Breast epithelium (tissue), 4 donors: ENCODE results near the gene SP1. TPM values are rescaled to one million over a fixed set of nuclear protein-coding genes. Genes with fewer than 3 reads are reported as not detected.

Source experiments
- DNase-seq, 2 donors: peaks; one replicate each; pipeline ENCODE4 v3.0.0-alpha.2; 2019; ENCODE audit warnings: low spot score in 2 of 2
- H3K27ac ChIP-seq, 2 donors: fragments of 200-600 bp; sonication (generic) in 1 of 2; one replicate each; pipeline ENCODE4 v1.5.1; 2016 to 2019; ENCODE audit warnings: mild to moderate bottlenecking in 1 of 2
- H3K27me3 ChIP-seq, 2 donors: fragments of 200-600 bp; sonication (generic) in 1 of 2; one replicate each; pipeline versions ENCODE4 v1.5.1 to v1.6.0; 2017 to 2019; ENCODE audit warnings: control low read depth in 1 of 2, mild to moderate bottlenecking in 1 of 2
- H3K36me3 ChIP-seq: fragments of 200-600 bp; one replicate; pipeline ENCODE4 v1.5.1; 2019
- H3K4me1 ChIP-seq, 2 donors: fragments of 200-600 bp; sonication (generic); one replicate each; pipeline ENCODE4 v1.5.1; 2016 to 2019; ENCODE audit warnings: control low read depth in 1 of 2
- H3K4me3 ChIP-seq, 3 donors: fragments of 200-600 bp; sonication (generic); 1 replicate in 2 of 3; 2 replicates in 1 of 3; pipeline ENCODE4 v1.5.1; 2016 to 2019; ENCODE audit warnings: mild to moderate bottlenecking in 3 of 3, moderate library complexity in 2 of 3
- H3K9me3 ChIP-seq, 2 donors: fragments of 200-600 bp; sonication (generic) in 1 of 2; one replicate each; pipeline ENCODE4 v1.5.1; 2016 to 2019; ENCODE audit warnings: control low read depth in 1 of 2
- CTCF ChIP-seq, 3 donors: fragments of 450-650 bp; IDR thresholded peaks; one replicate each; pipeline ENCODE4 v1.5.1; 2016 to 2017; ENCODE audit warnings: antibody characterized with exemption in 3 of 3, mild to moderate bottlenecking in 3 of 3, moderate library complexity in 3 of 3
- POLR2A ChIP-seq: fragments of 450-650 bp; IDR thresholded peaks from one replicate; pipeline ENCODE4 v1.6.1; 2016; ENCODE audit warnings: antibody characterized with exemption, mild to moderate bottlenecking, moderate library complexity
- intact Hi-C: fragments of 100-400 bp; cut with DNase I; formaldehyde crosslinking; loops from one replicate; pipeline ENCODE4 v1.15.1; 2023; ENCODE audit warnings: low total_unique reads
- total RNA-seq, 3 donors: library from RNA; depleted of rRNA; stranded (reverse); fragments of >200 nt; gene quantifications; one replicate each; pipeline ENCODE4 v1.1.0, GENCODE V29; 2016

Gene SP1
- total RNA-seq, 3 donors from 2014 or later, result 84.6 to 111 (median 91.4) TPM

DNA sequence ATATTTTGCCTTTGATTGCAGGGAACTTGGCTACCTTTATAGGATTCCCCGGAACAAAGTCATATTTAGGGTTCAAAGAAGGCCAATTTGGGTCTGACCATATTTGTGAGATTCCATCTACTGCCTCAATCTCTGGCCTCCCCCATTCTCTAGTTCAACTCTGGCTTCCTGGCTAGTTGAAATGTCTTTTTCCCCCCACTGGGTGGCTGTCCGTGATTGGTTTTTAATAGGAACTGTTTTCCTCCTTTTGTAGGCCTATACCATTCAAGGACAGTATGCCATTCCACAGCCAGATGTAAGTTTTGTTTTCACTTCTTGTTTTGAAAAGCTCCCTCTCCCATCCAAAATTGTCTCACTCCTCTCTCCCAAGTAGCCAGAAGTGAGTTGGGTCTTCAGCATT is 85.7 kb downstream of the SP1 start:
- TF ChIP-seq POLR2A, result no peak
- no peak for TF ChIP-seq CTCF (IDR thresholded peaks at IDR 0.05)
- intact Hi-C loops, result no loop called here
- DNase-seq, result no peak
- H3K4me3 ChIP-seq, result no peak overlapping the region
- H3K4me1 ChIP-seq, result no peaks in the 10 kb centered on the region
- H3K27me3 ChIP-seq, result no peaks in the 10 kb centered on the region
- no peaks in the 10 kb centered on the region for H3K9me3 ChIP-seq
- peaks cover 27% of the 10 kb centered on the region for H3K36me3 ChIP-seq
- peak overlapping the region; percentile 11 to 28 for H3K27ac ChIP-seq

Other genes starting within 250 kb of the SP1 start
- 10 to 100 TPM; 17.9 to 22.0 (median 19.3) TPM for gene ZNF740, start 199.5 kb upstream of the SP1 start, total RNA-seq
- 10 to 100 TPM; 60.2 to 74.1 (median 68.8) TPM for gene CSAD, start 199.3 kb upstream of the SP1 start, total RNA-seq
- 1 to 10 TPM; 1.1 to 2.9 (median 2.9) TPM for gene ITGB7, start 172.9 kb upstream of the SP1 start, total RNA-seq
- 10 to 100 TPM; 12.2 to 39.8 (median 23.3) TPM for gene RARG, start 148.0 kb upstream of the SP1 start, total RNA-seq
- 1 to 10 TPM in 2 of 3 donors, under 1 TPM in 1; 0.33 to 1.3 (median 1.2) TPM for gene ESPL1, start 111.9 kb upstream of the SP1 start, total RNA-seq
- 1,000 to 10,000 TPM in 1 of 3 donors, 100 to 1,000 TPM in 2; 764 to 1,048 (median 840) TPM for gene PFDN5, start 84.6 kb upstream of the SP1 start, total RNA-seq
- gene MYG1, start 80.5 kb upstream of the SP1 start, total RNA-seq, result 10 to 100 TPM; 35.7 to 63.8 (median 39.1) TPM
- gene AAAS, start 58.6 kb upstream of the SP1 start, total RNA-seq, result 10 to 100 TPM; 46.2 to 63.7 (median 51.0) TPM
- gene SP7, start 43.8 kb upstream of the SP1 start, total RNA-seq, result not detected
- under 1 TPM in 1 of 3 donors, not detected in 2; 0.15 TPM for gene AMHR2, start 43.7 kb downstream of the SP1 start, total RNA-seq
- 10 to 100 TPM; 57.1 to 65.1 (median 61.0) TPM for gene PRR13, start 61.6 kb downstream of the SP1 start, total RNA-seq
- gene PCBP2, start 71.9 kb downstream of the SP1 start, total RNA-seq, result 100 to 1,000 TPM; 512 to 722 (median 529) TPM
- 10 to 100 TPM; 16.4 to 28.8 (median 24.6) TPM for gene MAP3K12, start 119.3 kb downstream of the SP1 start, total RNA-seq
- gene TARBP2, start 121.1 kb downstream of the SP1 start, total RNA-seq, result 10 to 100 TPM; 24.8 to 45.1 (median 37.0) TPM
- under 1 TPM in 1 of 3 donors, not detected in 2; 0.98 TPM for gene NPFF, start 127.3 kb downstream of the SP1 start, total RNA-seq
- gene ATF7, start 246.2 kb downstream of the SP1 start, total RNA-seq, result 10 to 100 TPM; 31.4 to 34.1 (median 33.4) TPM